ENCODE results near the gene DNAH12.
"Not testable (repeated sequence)": the region's sequence is repeated elsewhere in the genome, so short reads cannot be mapped to it uniquely, and the experiment has no call there.

Gene DNAH12

DNA sequence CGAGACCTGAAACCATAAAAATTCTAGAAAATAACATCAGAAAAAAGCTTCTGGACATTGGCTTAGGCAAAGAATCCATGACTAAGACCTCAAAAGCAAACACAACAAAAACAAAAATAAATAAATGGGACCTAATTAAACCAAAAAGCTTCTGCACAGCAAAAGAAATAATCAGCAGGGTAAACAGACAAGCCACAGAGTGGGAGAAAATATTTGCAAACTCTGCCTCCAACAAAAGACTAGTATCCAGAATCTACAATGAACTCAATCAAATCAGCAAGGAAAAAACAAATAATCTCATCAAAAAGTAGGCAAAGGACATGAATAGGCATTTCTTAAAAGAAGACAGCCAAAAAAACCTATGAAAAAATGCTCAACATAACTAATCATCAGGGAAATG, 59.6 kb downstream of the DNAH12 start:
- Histone ChIP-seq H3K9me2 (replicated peaks; ENCODE audit: control insufficient read depth, low read length) (no peaks in the 10 kb centered on the region), H3K4me1 (ENCODE audit: control insufficient read depth, low read length) (no peaks in the 10 kb centered on the region), H3K4me3 (ENCODE audit: low read length) (no peak overlapping the region), H3K27me3 (ENCODE audit: control insufficient read depth, low read length) (no peaks in the 10 kb centered on the region), H4K20me1 (ENCODE audit: control insufficient read depth, insufficient read depth, low read depth, low read length) (no peaks in the 10 kb centered on the region), H3F3A (ENCODE audit: control insufficient read depth, insufficient read depth) (no peaks in the 10 kb centered on the region), H3K27ac (ENCODE audit: low read depth, low read length) (no peak overlapping the region), H3K79me2 (ENCODE audit: control insufficient read depth, low read length) (no peaks in the 10 kb centered on the region), H3K4me2 (ENCODE audit: low read length) (no peak overlapping the region), H3K9me3 (ENCODE audit: control insufficient read depth, insufficient read depth, low read length) (no peaks in the 10 kb centered on the region), H3K36me3 (ENCODE audit: control insufficient read depth, low read length) (no peaks in the 10 kb centered on the region)
- no peak for TF ChIP-seq EZH2phosphoT487 (IDR thresholded peaks at IDR 0.05; ENCODE audit: borderline replicate concordance, low read length)
- TF ChIP-seq, protein P1, sequence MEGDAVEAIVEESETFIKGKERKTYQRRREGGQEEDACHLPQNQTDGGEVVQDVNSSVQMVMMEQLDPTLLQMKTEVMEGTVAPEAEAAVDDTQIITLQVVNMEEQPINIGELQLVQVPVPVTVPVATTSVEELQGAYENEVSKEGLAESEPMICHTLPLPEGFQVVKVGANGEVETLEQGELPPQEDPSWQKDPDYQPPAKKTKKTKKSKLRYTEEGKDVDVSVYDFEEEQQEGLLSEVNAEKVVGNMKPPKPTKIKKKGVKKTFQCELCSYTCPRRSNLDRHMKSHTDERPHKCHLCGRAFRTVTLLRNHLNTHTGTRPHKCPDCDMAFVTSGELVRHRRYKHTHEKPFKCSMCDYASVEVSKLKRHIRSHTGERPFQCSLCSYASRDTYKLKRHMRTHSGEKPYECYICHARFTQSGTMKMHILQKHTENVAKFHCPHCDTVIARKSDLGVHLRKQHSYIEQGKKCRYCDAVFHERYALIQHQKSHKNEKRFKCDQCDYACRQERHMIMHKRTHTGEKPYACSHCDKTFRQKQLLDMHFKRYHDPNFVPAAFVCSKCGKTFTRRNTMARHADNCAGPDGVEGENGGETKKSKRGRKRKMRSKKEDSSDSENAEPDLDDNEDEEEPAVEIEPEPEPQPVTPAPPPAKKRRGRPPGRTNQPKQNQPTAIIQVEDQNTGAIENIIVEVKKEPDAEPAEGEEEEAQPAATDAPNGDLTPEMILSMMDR (IDR thresholded peaks at IDR 0.05; ENCODE audit: low read depth, low read length, poor library complexity, severe bottlenecking), result no peak

DNA sequence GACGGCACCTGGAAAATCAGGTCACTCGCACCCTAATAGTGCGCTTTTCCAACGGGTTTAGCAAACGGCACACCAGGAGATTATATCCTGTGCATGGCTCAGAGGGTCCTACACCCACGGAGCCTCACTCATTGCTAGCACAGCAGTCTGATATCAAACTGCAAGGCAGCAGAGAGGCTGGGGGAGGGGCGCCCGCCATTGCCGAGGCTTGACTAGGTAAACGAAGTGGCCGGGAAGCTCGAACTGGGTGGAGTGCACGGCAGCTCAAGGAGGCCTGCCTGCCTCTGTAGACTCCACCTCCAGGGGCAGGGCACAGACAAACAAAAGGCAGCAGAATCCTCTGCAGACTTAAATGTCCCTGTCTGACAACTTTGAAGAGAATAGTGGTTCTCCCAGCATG, 67.0 kb downstream of the DNAH12 start:
- H3K36me3 ChIP-seq (ENCODE audit: control insufficient read depth, low read length); H3K4me2 ChIP-seq (ENCODE audit: low read length); H3K27me3 ChIP-seq (ENCODE audit: control insufficient read depth, low read length); H3K9me3 ChIP-seq (ENCODE audit: control insufficient read depth, insufficient read depth, low read length); H4K20me1 ChIP-seq (ENCODE audit: control insufficient read depth, insufficient read depth, low read depth, low read length); H3K79me2 ChIP-seq (ENCODE audit: control insufficient read depth, low read length); H3K4me3 ChIP-seq (ENCODE audit: low read length); H3K27ac ChIP-seq (ENCODE audit: low read depth, low read length); H3K9me2 ChIP-seq (replicated peaks; ENCODE audit: control insufficient read depth, low read length); H3F3A ChIP-seq (ENCODE audit: control insufficient read depth, insufficient read depth); H3K4me1 ChIP-seq (ENCODE audit: control insufficient read depth, low read length): not testable (repeated sequence)

DNA sequence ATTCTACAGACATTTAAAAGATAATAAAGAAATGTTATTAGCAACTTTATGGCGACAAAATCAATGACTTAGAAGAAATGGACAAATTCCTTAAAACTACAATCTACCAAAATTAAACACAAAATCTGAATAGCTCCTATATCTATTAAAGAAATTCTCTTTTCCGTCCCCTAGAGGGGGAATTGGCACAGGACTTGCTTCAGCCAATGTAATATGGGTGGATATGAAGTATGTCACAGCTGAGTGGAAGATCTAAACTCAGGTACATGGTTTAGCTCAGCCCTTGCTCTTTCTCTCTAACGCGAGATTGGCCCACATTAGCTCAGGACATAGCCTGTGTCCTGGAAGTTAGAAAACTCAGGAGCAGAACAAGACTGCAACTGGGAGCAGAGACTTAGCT, 79.3 kb downstream of the DNAH12 start:
- no peaks in the 10 kb centered on the region for H3K9me3 ChIP-seq (ENCODE audit: control insufficient read depth, insufficient read depth, low read length)
- H3F3A ChIP-seq (ENCODE audit: control insufficient read depth, insufficient read depth), result no peaks in the 10 kb centered on the region
- no peaks in the 10 kb centered on the region for H3K36me3 ChIP-seq (ENCODE audit: control insufficient read depth, low read length)
- H4K20me1 ChIP-seq (ENCODE audit: control insufficient read depth, insufficient read depth, low read depth, low read length), result no peaks in the 10 kb centered on the region
- H3K4me1 ChIP-seq (ENCODE audit: control insufficient read depth, low read length), result no peaks in the 10 kb centered on the region
- H3K79me2 ChIP-seq (ENCODE audit: control insufficient read depth, low read length), result no peaks in the 10 kb centered on the region
- H3K27ac ChIP-seq (ENCODE audit: low read depth, low read length), result no peak overlapping the region
- TF ChIP-seq, protein P1 (IDR thresholded peaks at IDR 0.05; ENCODE audit: low read depth, low read length, poor library complexity, severe bottlenecking), result no peak
- TF ChIP-seq EZH2phosphoT487 (IDR thresholded peaks at IDR 0.05; ENCODE audit: borderline replicate concordance, low read length), result no peak
- no peak overlapping the region for H3K4me2 ChIP-seq (ENCODE audit: low read length)
- H3K9me2 ChIP-seq (replicated peaks; ENCODE audit: control insufficient read depth, low read length), result no peaks in the 10 kb centered on the region
- peaks cover 6% of the 10 kb centered on the region for H3K27me3 ChIP-seq (ENCODE audit: control insufficient read depth, low read length)
- no peak overlapping the region for H3K4me3 ChIP-seq (ENCODE audit: low read length)

DNA sequence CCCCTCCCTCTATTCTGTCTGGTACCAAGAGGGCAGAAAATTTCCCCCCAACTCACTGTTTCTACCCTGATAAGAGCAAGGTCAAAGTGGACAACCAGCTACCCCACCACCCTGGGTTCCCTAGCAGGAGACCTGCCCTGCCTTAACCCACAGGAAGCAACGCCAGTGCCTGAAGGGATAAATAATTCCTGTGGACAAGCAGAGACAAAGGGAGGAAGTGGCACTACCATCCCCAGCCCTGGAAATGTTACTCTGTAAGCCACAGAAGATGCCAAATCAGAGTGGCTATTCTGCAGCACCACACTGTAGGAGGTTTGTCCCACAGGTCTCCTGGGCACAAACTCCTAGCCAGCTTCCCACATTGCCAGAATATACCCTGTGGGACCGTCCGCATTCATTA, 80.1 kb downstream of the DNAH12 start:
- Histone ChIP-seq H3K4me3 (ENCODE audit: low read length) (no peak overlapping the region), H3K79me2 (ENCODE audit: control insufficient read depth, low read length) (no peaks in the 10 kb centered on the region), H3K27ac (ENCODE audit: low read depth, low read length) (no peak overlapping the region), H3K9me2 (replicated peaks; ENCODE audit: control insufficient read depth, low read length) (no peaks in the 10 kb centered on the region), H3K9me3 (ENCODE audit: control insufficient read depth, insufficient read depth, low read length) (no peaks in the 10 kb centered on the region), H3K27me3 (ENCODE audit: control insufficient read depth, low read length) (peaks cover 8% of the 10 kb centered on the region), H3K36me3 (ENCODE audit: control insufficient read depth, low read length) (no peaks in the 10 kb centered on the region), H3K4me1 (ENCODE audit: control insufficient read depth, low read length) (no peaks in the 10 kb centered on the region), H3F3A (ENCODE audit: control insufficient read depth, insufficient read depth) (no peaks in the 10 kb centered on the region), H3K4me2 (ENCODE audit: low read length) (no peak overlapping the region), H4K20me1 (ENCODE audit: control insufficient read depth, insufficient read depth, low read depth, low read length) (no peaks in the 10 kb centered on the region)
- TF ChIP-seq EZH2phosphoT487 (IDR thresholded peaks at IDR 0.05; ENCODE audit: borderline replicate concordance, low read length), result no peak
- TF ChIP-seq, protein P1 (IDR thresholded peaks at IDR 0.05; ENCODE audit: low read depth, low read length, poor library complexity, severe bottlenecking), result no peak

Data from DOHH2 (cell line).